Vagina (tissue), 2 donors: Measurements from ENCODE around the gene PROSER2.

Experiments
- CTCF ChIP-seq, 3 experiments: fragments of 450-650 bp in 2 of 3; fragments of 200-600 bp in 1 of 3; sonication (generic) in 1 of 3; IDR thresholded peaks; one replicate each; pipeline ENCODE4 v1.5.1; 2017 to 2019; ENCODE audit warnings: antibody characterized with exemption in 3 of 3, mild to moderate bottlenecking in 2 of 3, moderate library complexity in 2 of 3
- POLR2A ChIP-seq, 2 donors: fragments of 450-650 bp; IDR thresholded peaks; one replicate each; pipeline ENCODE4 v1.6.1; 2017; ENCODE audit warnings: antibody characterized with exemption in 2 of 2, mild to moderate bottlenecking in 2 of 2, moderate library complexity in 2 of 2
- POLR2AphosphoS5 ChIP-seq, 2 donors: sonication (generic); formaldehyde crosslinking; IDR thresholded peaks; one replicate each; pipeline ENCODE4 v1.9.0; 2017; ENCODE audit warnings: antibody characterized with exemption in 2 of 2, mild to moderate bottlenecking in 2 of 2, low read depth in 1 of 2; ENCODE audit not compliant: insufficient read depth in 1 of 2

- TF ChIP-seq CTCF (IDR thresholded peaks at IDR 0.05) (no peak), POLR2AphosphoS5 (IDR thresholded peaks at IDR 0.05; ENCODE audit: insufficient read depth in 1 of 2, low read depth in 1 of 2) (no peak), POLR2A (IDR thresholded peaks at IDR 0.05) (no peak)
Observed at GRCh38 chr10:11823122-11823988, at the start of gene PROSER2.
